Left lung (tissue), 14 donors: ENCODE measurements around the gene DKK2. TPM values are rescaled to one million over a fixed set of nuclear protein-coding genes. Genes with fewer than 3 reads are reported as not detected.
A peak's percentile ranks its signal among the peaks of the same experiment; 100 is the strongest.

Experiments
- ATAC-seq: fragments of 200-7000 bp; cut with Tn5 transposase; one replicate; pipeline ENCODE4 v1.9.1; 2020; ENCODE audit warnings: moderate library complexity
- DNase-seq, 4 donors: peaks; one replicate each; pipeline ENCODE4 v3.0.0-alpha.2; 2013 to 2020
- H3K27ac ChIP-seq, 2 donors: fragments of 200-600 bp; sonication (generic) in 1 of 2; one replicate each; pipeline versions ENCODE4 v1.5.0 to v1.8.0; 2020 to 2021
- H3K27me3 ChIP-seq, 2 donors: fragments of 200-600 bp; sonication (generic) in 1 of 2; one replicate each; pipeline versions ENCODE4 v1.5.0 to v1.8.0; 2020 to 2021
- H3K36me3 ChIP-seq, 2 donors: fragments of 200-600 bp; sonication (generic) in 1 of 2; one replicate each; pipeline versions ENCODE4 v1.5.0 to v1.8.0; 2020 to 2021
- H3K4me1 ChIP-seq, 2 donors: fragments of 200-600 bp; one replicate each; pipeline ENCODE4 v1.8.0; 2021
- H3K4me3 ChIP-seq, 2 donors: fragments of 200-600 bp; sonication (generic) in 1 of 2; one replicate each; pipeline versions ENCODE4 v1.5.0 to v1.8.0; 2020 to 2021; ENCODE audit warnings: mild to moderate bottlenecking in 1 of 2
- H3K9me3 ChIP-seq, 2 donors: fragments of 200-600 bp; sonication (generic) in 1 of 2; one replicate each; pipeline versions ENCODE4 v1.5.0 to v1.8.0; 2020 to 2021
- intact Hi-C, 2 donors: fragments of 100-400 bp; cut with DNase I; formaldehyde crosslinking; loops; one replicate each; pipeline versions ENCODE4 v1.11.2 to v1.14.2; 2022
- long read RNA-seq, 12 donors: library from polyadenylated mRNA in 2 of 12; unstranded in 2 of 12; transcript quantifications; one replicate each; pipeline ENCODE4 v2.0.0 and lab custom pipeline, GENCODE V29; 2019 to 2026
- polyA plus RNA-seq, 6 donors: library from polyadenylated mRNA; unstranded; fragments of 120-200 nt; gene quantifications; one replicate each; pipeline ENCODE4 v1.2.1, GENCODE V29; 2013; ENCODE audit not compliant: insufficient read length in 6 of 6
- total RNA-seq, 2 donors: library from RNA; stranded (reverse); fragmentation: NEBNext Ultra II Directional; extraction: Animal tissue kit (Norgen Biotek cat#: 25700); gene quantifications; one replicate each; pipeline ENCODE4 v1.2.1, GENCODE V29; 2021
- TF ChIP-seq, protein P1 (sequence below), 2 donors: fragments of 200-600 bp; sonication (generic) in 1 of 2; IDR thresholded peaks; one replicate each; pipeline versions ENCODE4 v1.5.0 to v1.8.0; 2021; ENCODE audit warnings: antibody characterized with exemption in 2 of 2
- donor health status: DM: no; HTN: yes; CAD: no.
- donor health status: DM: no; HTN: no; CAD: no.

Gene DKK2, protein sequence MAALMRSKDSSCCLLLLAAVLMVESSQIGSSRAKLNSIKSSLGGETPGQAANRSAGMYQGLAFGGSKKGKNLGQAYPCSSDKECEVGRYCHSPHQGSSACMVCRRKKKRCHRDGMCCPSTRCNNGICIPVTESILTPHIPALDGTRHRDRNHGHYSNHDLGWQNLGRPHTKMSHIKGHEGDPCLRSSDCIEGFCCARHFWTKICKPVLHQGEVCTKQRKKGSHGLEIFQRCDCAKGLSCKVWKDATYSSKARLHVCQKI
- total RNA-seq (10 to 100 TPM; 17.5 to 20.2 TPM), polyA plus RNA-seq (1 to 10 TPM; 1.8 to 3.9 (median 3.7) TPM)
- long read RNA-seq, donor 1, partial matches to known transcripts: 0 of 1 reads
- long read RNA-seq, donor 1, other reads (novel, unspliced or antisense): 0 of 1 reads
- long read RNA-seq, donor 2: 0 reads
- long read RNA-seq, donor 3, partial matches to known transcripts: 0 of 1 reads
- long read RNA-seq, donor 3, other reads (novel, unspliced or antisense): 0 of 1 reads
- long read RNA-seq, donor 4, partial matches to known transcripts: 0 of 6 reads
- long read RNA-seq, donor 4, other reads (novel, unspliced or antisense): 2 of 6 reads
- long read RNA-seq, donor 5: 0 reads
- long read RNA-seq, donor 6: 0 reads
- long read RNA-seq, donor 7: 0 reads
- long read RNA-seq, donor 8: 0 reads
- long read RNA-seq, donor 9: 0 reads
- long read RNA-seq, donor 10, partial matches to known transcripts: 0 of 1 reads
- long read RNA-seq, donor 10, other reads (novel, unspliced or antisense): 0 of 1 reads
- long read RNA-seq, donor 11, partial matches to known transcripts: 0 of 4 reads
- long read RNA-seq, donor 11, other reads (novel, unspliced or antisense): 0 of 4 reads
- long read RNA-seq, donor 12: 0 reads

DNA sequence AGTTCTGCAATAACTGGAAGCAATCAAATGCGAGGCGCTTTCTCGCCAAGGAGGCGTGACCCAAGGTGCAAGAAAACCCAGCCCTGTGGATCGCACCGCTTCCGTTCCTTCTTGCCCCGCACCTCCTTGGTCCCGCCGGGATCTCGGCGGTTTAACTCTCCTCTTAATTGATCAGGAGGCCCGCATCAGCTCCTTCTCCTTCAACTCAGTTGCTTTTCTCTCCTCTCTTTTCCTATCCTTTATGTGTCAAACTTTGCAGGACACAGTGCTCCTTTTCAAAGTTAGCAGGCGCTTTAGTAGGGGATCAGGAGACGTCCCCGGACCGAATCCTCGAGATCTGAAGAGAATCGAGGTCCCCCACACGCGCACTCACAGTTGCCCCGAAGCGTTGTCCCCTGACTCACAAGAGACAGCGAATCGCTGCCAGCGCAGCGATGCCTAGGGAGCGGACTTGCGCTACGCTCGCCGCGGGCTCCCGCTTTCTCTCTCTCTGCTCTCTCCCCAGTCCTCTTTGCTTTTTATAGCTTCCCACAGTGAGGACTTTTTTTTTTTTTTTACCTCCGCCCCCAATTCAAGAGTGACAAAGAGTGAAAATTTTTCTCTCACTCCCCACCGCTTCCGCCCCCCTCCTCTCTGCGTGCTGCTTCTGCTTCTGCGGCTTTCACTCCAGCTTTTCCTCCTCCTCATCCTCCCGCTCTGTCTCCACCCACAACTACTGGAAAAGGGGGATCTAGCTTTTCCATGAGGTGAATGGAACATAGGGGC lies at the start of gene DKK2:
TSS of gene DKK2 (minus strand) at position 495 of the 765 bp plus-strand sequence. CDS start 722 bp downstream, outside the sequence.
- intact Hi-C loops: no loop called here
- Histone ChIP-seq H3K4me3 (peak within 1 kb of the TSS; percentile 4 to 33), H3K4me1 (peaks cover 12 to 30% of the 10 kb centered on the region in 2 donors), H3K9me3 (no peaks in the 10 kb centered on the region), H3K36me3 (no peaks in the 10 kb centered on the region), H3K27ac (no peak within 1 kb of the TSS), H3K27me3 (peaks cover 68 to 81% of the 10 kb centered on the region in 2 donors)
- ATAC-seq (peak; percentile 66), DNase-seq (peak in 3 of 4 donors; percentile 29 to 65 (median 30))
- TF ChIP-seq, protein P1, sequence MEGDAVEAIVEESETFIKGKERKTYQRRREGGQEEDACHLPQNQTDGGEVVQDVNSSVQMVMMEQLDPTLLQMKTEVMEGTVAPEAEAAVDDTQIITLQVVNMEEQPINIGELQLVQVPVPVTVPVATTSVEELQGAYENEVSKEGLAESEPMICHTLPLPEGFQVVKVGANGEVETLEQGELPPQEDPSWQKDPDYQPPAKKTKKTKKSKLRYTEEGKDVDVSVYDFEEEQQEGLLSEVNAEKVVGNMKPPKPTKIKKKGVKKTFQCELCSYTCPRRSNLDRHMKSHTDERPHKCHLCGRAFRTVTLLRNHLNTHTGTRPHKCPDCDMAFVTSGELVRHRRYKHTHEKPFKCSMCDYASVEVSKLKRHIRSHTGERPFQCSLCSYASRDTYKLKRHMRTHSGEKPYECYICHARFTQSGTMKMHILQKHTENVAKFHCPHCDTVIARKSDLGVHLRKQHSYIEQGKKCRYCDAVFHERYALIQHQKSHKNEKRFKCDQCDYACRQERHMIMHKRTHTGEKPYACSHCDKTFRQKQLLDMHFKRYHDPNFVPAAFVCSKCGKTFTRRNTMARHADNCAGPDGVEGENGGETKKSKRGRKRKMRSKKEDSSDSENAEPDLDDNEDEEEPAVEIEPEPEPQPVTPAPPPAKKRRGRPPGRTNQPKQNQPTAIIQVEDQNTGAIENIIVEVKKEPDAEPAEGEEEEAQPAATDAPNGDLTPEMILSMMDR (IDR thresholded peaks at IDR 0.05): no peak

DNA sequence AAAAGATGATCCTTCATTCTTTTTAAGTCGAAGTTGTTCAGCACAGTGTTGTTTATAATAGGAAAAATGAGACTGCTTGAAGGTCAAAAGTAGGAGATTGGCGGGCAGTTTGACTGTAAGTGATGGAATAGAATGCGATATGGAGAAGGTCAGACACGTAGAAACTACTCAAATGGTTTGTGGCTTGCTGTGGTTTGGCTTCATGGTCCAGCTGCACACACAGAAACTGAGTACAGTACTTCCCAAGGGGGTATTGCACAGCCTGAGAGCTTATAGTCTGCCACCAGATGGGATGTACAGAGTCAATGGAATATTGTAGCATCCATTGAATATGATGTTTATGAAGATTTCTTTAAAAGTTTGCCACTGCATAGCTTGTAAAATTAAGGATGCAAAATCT lies 41.1 kb upstream of the DKK2 start:
- no peak for ATAC-seq
- H3K36me3 ChIP-seq: no peaks in the 10 kb centered on the region
- no peaks in the 10 kb centered on the region for H3K4me1 ChIP-seq
- peaks cover 0 to 12% of the 10 kb centered on the region in 2 donors for H3K9me3 ChIP-seq
- no peak overlapping the region for H3K27ac ChIP-seq
- no peak overlapping the region for H3K4me3 ChIP-seq
- no peak for DNase-seq
- intact Hi-C loops: no loop called here
- TF ChIP-seq, protein P1 (IDR thresholded peaks at IDR 0.05): no peak
- H3K27me3 ChIP-seq: no peaks in the 10 kb centered on the region

DNA sequence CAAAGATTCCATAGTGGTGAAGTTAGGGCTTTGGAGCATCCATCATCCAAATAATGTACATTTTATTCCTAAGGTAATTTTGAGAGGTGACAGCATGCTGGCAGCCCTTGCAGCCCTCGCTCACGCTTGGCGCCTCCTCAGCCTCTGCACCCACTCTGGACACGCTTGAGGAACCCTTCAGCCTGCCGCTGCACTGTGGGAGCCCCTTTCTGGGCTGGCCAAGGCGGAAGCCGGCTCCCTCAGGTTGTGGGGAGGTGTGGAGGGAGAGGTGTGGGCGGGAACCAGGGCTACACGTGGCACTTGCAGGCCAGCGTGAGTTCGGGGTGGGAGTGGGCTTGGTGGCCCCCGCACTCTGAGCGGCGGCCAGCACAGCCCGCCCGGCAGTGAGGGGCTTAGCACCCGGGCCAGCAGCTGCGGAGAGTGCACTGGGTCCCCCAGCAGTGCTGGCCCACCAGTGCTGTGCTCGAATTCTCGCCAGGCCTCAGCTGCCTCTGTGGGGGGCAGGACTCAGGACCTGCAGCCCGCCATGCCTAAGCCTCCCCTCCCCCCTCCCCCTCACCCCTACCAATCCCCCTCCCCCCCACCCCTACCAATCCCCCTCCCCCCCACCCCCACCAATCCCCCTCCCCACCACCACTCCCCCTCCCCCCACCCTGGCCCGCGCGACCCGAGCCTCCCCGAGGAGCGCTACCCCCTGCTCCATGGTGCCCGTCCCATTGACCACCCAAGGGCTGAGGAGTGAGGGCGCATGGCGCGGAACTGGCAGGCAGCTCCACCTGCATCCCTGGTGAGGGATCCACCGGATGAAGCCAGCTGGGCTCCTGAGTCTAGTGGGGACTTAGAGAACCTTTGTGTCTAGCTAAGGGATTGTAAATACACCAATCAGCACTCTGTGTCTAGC lies 37.0 kb upstream of the DKK2 start:
- H3K4me3 ChIP-seq: no peak overlapping the region
- no peaks in the 10 kb centered on the region for H3K27me3 ChIP-seq
- ATAC-seq (no peak), DNase-seq (peak in 1 of 4 donors; percentile 64)
- peaks cover 0 to 5% of the 10 kb centered on the region in 2 donors for H3K9me3 ChIP-seq
- no peak overlapping the region for H3K27ac ChIP-seq
- H3K4me1 ChIP-seq: no peaks in the 10 kb centered on the region
- TF ChIP-seq, protein P1 (IDR thresholded peaks at IDR 0.05): no peak
- intact Hi-C loops: no loop called here
- no peaks in the 10 kb centered on the region for H3K36me3 ChIP-seq

DNA sequence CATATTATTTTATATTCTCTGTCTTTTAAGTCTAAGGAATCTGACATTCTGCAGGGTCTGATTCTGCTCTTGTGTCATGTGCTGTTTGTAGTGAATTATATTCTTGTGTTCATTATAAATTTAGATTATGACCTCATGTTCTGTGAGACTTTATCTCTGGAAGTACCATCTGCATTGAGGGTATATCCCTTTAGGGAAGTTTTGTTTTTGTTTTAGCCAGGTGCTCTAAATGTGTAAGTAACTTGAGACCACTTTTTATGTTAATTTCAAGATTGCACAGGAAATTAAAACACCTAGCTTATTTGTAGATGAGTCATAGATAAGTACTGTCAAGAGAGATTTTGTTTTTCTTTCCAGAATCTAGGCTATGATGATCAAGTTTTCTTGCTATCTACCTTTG lies 35.0 kb upstream of the DKK2 start:
- Histone ChIP-seq H3K27me3 (no peaks in the 10 kb centered on the region), H3K4me1 (no peaks in the 10 kb centered on the region), H3K4me3 (no peak overlapping the region), H3K27ac (no peak overlapping the region), H3K36me3 (no peaks in the 10 kb centered on the region), H3K9me3 (peaks cover 0 to 5% of the 10 kb centered on the region in 2 donors)
- DNase-seq: no peak
- intact Hi-C loops: no loop called here
- no peak for ATAC-seq
- TF ChIP-seq, protein P1 (IDR thresholded peaks at IDR 0.05): no peak
